ENCODE measurements around the gene PTPRC. TPM values are rescaled to one million over a fixed set of nuclear protein-coding genes. Genes with fewer than 3 reads are reported as not detected.

The PTPRC gene
- total and polyA plus RNA-seq, 5 experiments from 2014 or later = 906 to 1,253 (median 980) TPM

- peak overlapping the region; percentile 91 to 98 (median 96) for H3K27ac Mint-ChIP-seq
- peaks cover 42 to 96% (median 80%) of the 10 kb centered on the region in 4 donors for H3K4me1 Mint-ChIP-seq
- DNase-seq (peak; percentile 35 to 83 (median 62)), ATAC-seq (peak; percentile 73 to 82)
- POLR2A ChIA-PET = interaction anchor here (0.6 to 7.3 kb wide), 35 partner anchors 13 to 101 kb away, joined by 3 to 178 read pairs (median 7); partner anchors contain the start of genes ATP6V1G3 and PTPRC
- no peaks in the 10 kb centered on the region for H3K27me3 Mint-ChIP-seq
- H3K9me3 Mint-ChIP-seq = peaks cover 0 to 2% (median 0%) of the 10 kb centered on the region in 9 donors
- no peaks in the 10 kb centered on the region for H3K36me3 Mint-ChIP-seq
- peak overlapping the region; percentile 76 to 94 (median 82) for H3K4me3 Mint-ChIP-seq
Measured at GRCh38 chr1:198620951-198621824, 17.7 kb upstream of the PTPRC start.

DNA sequence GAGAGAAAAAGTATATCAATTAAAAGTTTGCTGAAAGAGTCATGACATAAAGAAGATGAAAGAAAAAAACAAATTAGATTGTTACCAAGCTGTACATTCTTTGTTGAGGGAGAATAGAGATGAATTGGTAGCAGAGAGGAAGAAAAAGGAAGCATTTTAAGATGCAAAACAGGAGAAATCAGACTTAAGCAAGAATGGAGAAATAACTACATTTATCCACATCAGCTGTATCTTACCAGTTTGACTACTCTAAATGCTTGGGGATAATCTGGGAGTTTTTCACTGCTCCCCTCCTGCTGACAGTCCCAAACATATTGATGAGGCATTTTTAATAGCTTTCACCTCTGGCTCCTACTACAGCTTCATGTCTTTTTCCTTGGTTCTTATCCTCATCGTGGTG lies 16.8 kb upstream of the PTPRC start:
- Mint-ChIP-seq H3K4me3 (peak overlapping the region; percentile 76 to 94 (median 82)), H3K36me3 (no peaks in the 10 kb centered on the region), H3K4me1 (peaks cover 50 to 97% (median 88%) of the 10 kb centered on the region in 4 donors), H3K27me3 (no peaks in the 10 kb centered on the region), H3K27ac (peak overlapping the region; percentile 91 to 98 (median 96)), H3K9me3 (peaks cover 0 to 9% (median 0%) of the 10 kb centered on the region in 9 donors)
- ATAC-seq (peak in 1 of 2 donors; percentile 2), DNase-seq (no peak)
- POLR2A ChIA-PET = interaction anchor here (0.7 to 7.3 kb wide), 26 partner anchors 9 to 380 kb away, joined by 3 to 178 read pairs (median 9); partner anchors contain the start of gene PTPRC

- POLR2A ChIA-PET = interaction anchor here (0.6 to 7.3 kb wide), 8 partner anchors 9 to 58 kb away, joined by 3 to 178 read pairs (median 5); partner anchors contain the start of gene PTPRC
- H3K9me3 Mint-ChIP-seq = peaks cover 0 to 11% (median 0%) of the 10 kb centered on the region in 9 donors
- no peaks in the 10 kb centered on the region for H3K36me3 Mint-ChIP-seq
- peak overlapping the region; percentile 80 to 98 (median 94) for H3K27ac Mint-ChIP-seq
- peak overlapping the region; percentile 23 to 72 (median 46) for H3K4me3 Mint-ChIP-seq
- H3K27me3 Mint-ChIP-seq = no peaks in the 10 kb centered on the region
- peak in 1 of 2 donors; percentile 5 for ATAC-seq
- DNase-seq = peak in 1 of 10 donors; percentile 20
- peaks cover 58 to 98% (median 95%) of the 10 kb centered on the region in 4 donors for H3K4me1 Mint-ChIP-seq
Measured at GRCh38 chr1:198623752-198624647, 14.8 kb upstream of the PTPRC start.

GRCh38 chr1:198624648-198624980 lies 14.2 kb upstream of the PTPRC start:
- DNase-seq = no peak
- Mint-ChIP-seq H3K27ac (peak overlapping the region; percentile 80 to 98 (median 93)), H3K9me3 (peaks cover 0 to 11% (median 0%) of the 10 kb centered on the region in 9 donors), H3K4me1 (peaks cover 59 to 98% (median 95%) of the 10 kb centered on the region in 4 donors), H3K36me3 (peaks cover 0 to 2% (median 0%) of the 10 kb centered on the region in 3 donors), H3K27me3 (no peaks in the 10 kb centered on the region), H3K4me3 (peak overlapping the region in 8 of 10 donors; percentile 39 to 72 (median 46))
- POLR2A ChIA-PET = interaction anchor here (0.7 to 7.3 kb wide), 6 partner anchors 11 to 58 kb away, joined by 3 to 178 read pairs (median 4); partner anchors contain the start of gene PTPRC
- ATAC-seq = no peak

- DNase-seq (no peak), ATAC-seq (peak; percentile 31 to 57)
- peaks cover 0 to 11% (median 0%) of the 10 kb centered on the region in 9 donors for H3K9me3 Mint-ChIP-seq
- peaks cover 42 to 96% (median 85%) of the 10 kb centered on the region in 4 donors for H3K4me1 Mint-ChIP-seq
- peaks cover 0 to 6% (median 0%) of the 10 kb centered on the region in 3 donors for H3K36me3 Mint-ChIP-seq
- POLR2A ChIA-PET = interaction anchor here (1.0 kb wide), 1 partner anchor 9 kb away, joined by 3 read pairs; no protein-coding TSS in a partner anchor
- peak overlapping the region; percentile 40 to 76 (median 67) for H3K4me3 Mint-ChIP-seq
- no peaks in the 10 kb centered on the region for H3K27me3 Mint-ChIP-seq
- peak overlapping the region; percentile 70 to 98 (median 92) for H3K27ac Mint-ChIP-seq
Measured at GRCh38 chr1:198627436-198628066, 11.3 kb upstream of the PTPRC start.

GRCh38 chr1:198628067-198628455 lies 10.8 kb upstream of the PTPRC start:
- Mint-ChIP-seq H3K4me3 (peak overlapping the region; percentile 40 to 76 (median 67)), H3K36me3 (peaks cover 0 to 6% (median 1%) of the 10 kb centered on the region in 3 donors), H3K4me1 (peaks cover 39 to 96% (median 84%) of the 10 kb centered on the region in 4 donors), H3K27me3 (no peaks in the 10 kb centered on the region), H3K9me3 (peaks cover 0 to 14% (median under 1%) of the 10 kb centered on the region in 9 donors), H3K27ac (peak overlapping the region; percentile 70 to 98 (median 92))
- POLR2A ChIA-PET = interaction anchor here (1.0 to 1.5 kb wide), 2 partner anchors 11 to 13 kb away, joined by 3 to 4 read pairs; partner anchors contain the start of gene PTPRC
- DNase-seq (no peak), ATAC-seq (no peak)

GRCh38 chr1:198629610-198630009 lies 9.2 kb upstream of the PTPRC start:
- peaks cover 0 to 10% (median 5%) of the 10 kb centered on the region in 3 donors for H3K36me3 Mint-ChIP-seq
- ATAC-seq (peak in 1 of 2 donors; percentile 35), DNase-seq (no peak)
- POLR2A ChIA-PET = interaction anchor here (1.0 to 1.5 kb wide), 3 partner anchors 7 to 19 kb away, joined by 3 to 4 read pairs (median 4); no protein-coding TSS in a partner anchor
- peak overlapping the region; percentile 70 to 98 (median 92) for H3K27ac Mint-ChIP-seq
- peaks cover 48 to 99% (median 86%) of the 10 kb centered on the region in 4 donors for H3K4me1 Mint-ChIP-seq
- peak overlapping the region in 8 of 10 donors; percentile 6 to 57 (median 30) for H3K4me3 Mint-ChIP-seq
- H3K9me3 Mint-ChIP-seq = peaks cover 0 to 29% (median 5%) of the 10 kb centered on the region in 9 donors
- no peaks in the 10 kb centered on the region for H3K27me3 Mint-ChIP-seq

DNA sequence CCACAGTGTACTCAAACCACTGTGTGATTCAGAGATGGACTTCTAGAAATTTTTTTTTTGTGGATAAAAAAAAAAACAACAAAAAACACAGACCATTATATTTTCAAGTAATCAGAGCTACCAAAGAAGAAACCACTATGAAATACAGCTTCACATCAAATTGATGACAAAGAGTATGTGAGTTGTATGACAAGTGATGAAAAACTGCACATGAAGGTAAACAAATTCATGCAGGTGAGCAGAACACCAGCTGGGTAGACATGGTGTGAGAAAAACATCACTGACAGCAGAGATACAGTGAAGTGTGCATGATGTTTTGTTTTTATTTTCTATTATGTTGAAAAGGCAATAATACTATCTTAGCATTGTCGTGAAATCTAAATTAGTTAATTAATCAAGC lies 8.0 kb upstream of the PTPRC start:
- no peaks in the 10 kb centered on the region for H3K27me3 Mint-ChIP-seq
- peaks cover 51 to 97% (median 86%) of the 10 kb centered on the region in 4 donors for H3K4me1 Mint-ChIP-seq
- H3K4me3 Mint-ChIP-seq = peak overlapping the region in 1 of 10 donors; percentile 19
- H3K36me3 Mint-ChIP-seq = peaks cover 0 to 10% (median 5%) of the 10 kb centered on the region in 3 donors
- H3K27ac Mint-ChIP-seq = peak overlapping the region in 5 of 10 donors; percentile 35 to 98 (median 56)
- H3K9me3 Mint-ChIP-seq = peaks cover 0 to 30% (median 5%) of the 10 kb centered on the region in 9 donors
- POLR2A ChIA-PET = interaction anchor here (0.7 to 10.8 kb wide), 6 partner anchors 8 to 143 kb away, joined by 3 to 178 read pairs (median 3); no protein-coding TSS in a partner anchor
- ATAC-seq (no peak), DNase-seq (no peak)

DNA sequence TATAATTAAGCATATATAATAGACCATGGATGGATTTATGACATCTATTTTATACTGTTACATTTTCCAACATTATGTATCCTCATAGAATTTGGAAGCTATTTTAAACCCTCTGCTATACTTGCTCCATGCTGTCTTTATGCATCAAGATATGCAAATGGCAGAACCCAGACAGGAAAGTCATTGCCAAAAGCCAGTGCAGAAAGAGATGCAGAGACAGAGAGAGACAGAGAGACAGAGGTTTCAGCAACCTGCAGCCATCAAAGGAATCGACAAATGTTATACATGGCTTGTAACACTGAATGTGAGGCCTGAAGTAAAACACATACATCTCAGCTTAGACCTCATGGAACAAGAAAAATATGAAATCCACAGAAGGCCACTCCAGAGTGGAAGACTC lies 7.5 kb upstream of the PTPRC start:
- no peak for ATAC-seq
- no peaks in the 10 kb centered on the region for H3K27me3 Mint-ChIP-seq
- H3K9me3 Mint-ChIP-seq = peaks cover 0 to 28% (median 5%) of the 10 kb centered on the region in 9 donors
- no peak overlapping the region for H3K4me3 Mint-ChIP-seq
- H3K4me1 Mint-ChIP-seq = peaks cover 52 to 97% (median 86%) of the 10 kb centered on the region in 4 donors
- POLR2A ChIA-PET = interaction anchor here (0.7 to 10.8 kb wide), 5 partner anchors 9 to 144 kb away, joined by 3 to 178 read pairs (median 3); no protein-coding TSS in a partner anchor
- peak overlapping the region in 7 of 10 donors; percentile 33 to 98 (median 49) for H3K27ac Mint-ChIP-seq
- DNase-seq = no peak
- H3K36me3 Mint-ChIP-seq = peaks cover 0 to 10% (median 5%) of the 10 kb centered on the region in 3 donors

DNA sequence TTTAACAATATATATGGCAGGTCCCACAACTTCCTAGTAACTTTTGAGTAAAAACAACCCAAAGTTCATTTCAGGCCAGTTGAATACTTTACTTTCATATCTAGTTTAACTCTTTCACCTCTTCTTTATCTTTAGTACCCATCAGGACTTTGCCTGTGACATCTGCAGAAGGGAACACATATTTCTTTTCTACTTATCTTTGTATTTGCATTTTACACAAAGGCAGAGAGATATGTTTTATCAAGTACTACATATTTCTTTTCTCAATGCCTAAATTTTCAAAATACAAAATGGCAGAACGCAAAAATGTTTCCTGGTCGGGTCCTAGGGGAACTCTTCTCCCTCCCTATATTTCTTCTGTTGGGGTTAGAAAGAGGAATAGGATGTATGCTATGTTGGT lies 6.8 kb upstream of the PTPRC start:
- Mint-ChIP-seq H3K27me3 (no peaks in the 10 kb centered on the region), H3K27ac (peak overlapping the region in 7 of 10 donors; percentile 2 to 98 (median 38)), H3K4me1 (peaks cover 49 to 97% (median 86%) of the 10 kb centered on the region in 4 donors), H3K9me3 (peaks cover 0 to 21% (median 5%) of the 10 kb centered on the region in 9 donors), H3K36me3 (peaks cover 0 to 10% (median 5%) of the 10 kb centered on the region in 3 donors), H3K4me3 (peak overlapping the region in 2 of 10 donors; percentile 11 to 26)
- ATAC-seq (no peak), DNase-seq (no peak)
- POLR2A ChIA-PET = interaction anchor here (10.8 kb wide), 1 partner anchor 9 kb away, joined by 178 read pairs; no protein-coding TSS in a partner anchor

Data from naive thymus-derived CD8-positive, alpha-beta T cell (primary cell).